Stimulated activated CD8-positive, alpha-beta memory T cell treated with anti-CD3 and anti-CD28 coated beads, Interleukin-12 subunit alpha, Interleukin-12 subunit beta, amount 100 ng/mL, for 1 hour (primary cell): Measurements from ENCODE around the gene NPTN.
"Not testable (repeated sequence)": the region's sequence is repeated elsewhere in the genome, so short reads cannot be mapped to it uniquely, and the experiment has no call there.

Experiments used
- DNase-seq: peaks from one replicate; pipeline ENCODE4 v3.0.0-alpha.2; 2020; ENCODE audit warnings: low read depth

Gene NPTN

GRCh38 chr15:73570355-73571032 lies 62.7 kb downstream of the NPTN start:
- no peak for DNase-seq

DNA sequence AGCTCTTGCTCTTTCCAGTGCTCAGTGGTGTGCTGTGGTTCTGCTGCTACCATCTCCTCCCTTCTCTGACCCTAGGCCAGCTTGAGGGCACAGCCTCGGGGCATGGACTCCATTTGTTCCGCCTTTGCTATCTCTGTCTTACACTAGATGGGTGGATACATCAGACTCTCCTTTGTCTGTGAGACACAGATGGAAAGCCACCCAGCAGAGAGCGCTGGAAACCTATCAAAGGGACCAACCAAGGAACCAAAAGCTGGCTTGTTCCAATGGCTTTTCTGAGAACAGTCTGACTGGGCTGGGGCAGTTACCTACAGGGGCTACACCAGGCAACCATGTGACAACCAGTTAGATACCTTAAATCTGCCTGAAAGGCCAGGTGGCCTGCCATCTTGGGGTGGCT lies 63.8 kb downstream of the NPTN start:
- no peak for DNase-seq

DNA sequence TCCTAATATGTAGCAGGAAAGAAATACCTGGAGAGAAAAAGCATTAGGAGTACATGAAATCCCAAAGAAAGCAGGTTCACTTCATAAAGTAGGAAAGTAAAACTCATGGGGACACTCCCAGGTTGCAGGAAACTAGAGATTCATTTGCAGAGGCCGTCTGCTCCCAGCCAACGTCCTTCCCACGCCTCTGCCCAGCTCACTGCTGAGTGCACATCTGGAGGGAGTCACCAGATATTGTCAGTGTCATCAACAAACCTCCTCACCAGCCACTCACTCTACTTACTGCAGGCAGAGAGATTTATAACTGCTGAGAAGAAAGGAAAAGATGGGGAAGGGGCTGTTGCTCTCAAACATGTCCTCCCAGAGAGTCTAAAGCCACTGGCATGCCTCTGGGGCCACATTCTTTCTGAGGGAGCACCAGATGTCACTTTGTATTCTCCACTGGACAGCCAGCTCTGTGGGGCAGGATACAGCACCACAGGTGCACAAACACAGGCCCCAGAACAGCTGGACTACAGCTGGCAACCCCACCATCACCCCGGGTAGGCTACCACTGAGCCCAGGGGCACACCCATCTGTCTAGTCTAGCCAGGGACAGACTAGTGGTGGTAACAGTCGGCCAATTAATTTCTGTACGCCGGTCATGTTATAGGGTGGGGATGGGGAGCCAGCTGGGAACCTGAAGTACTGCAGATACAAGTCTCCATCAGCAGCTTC lies 64.5 kb downstream of the NPTN start:
- no peak for DNase-seq

GRCh38 chr15:73567020-73567419 lies 66.2 kb downstream of the NPTN start:
- DNase-seq: no peak

GRCh38 chr15:73564255-73564654 lies 68.9 kb downstream of the NPTN start:
- DNase-seq: no peak

GRCh38 chr15:73560501-73561117 lies 72.6 kb downstream of the NPTN start:
- DNase-seq: no peak

- DNase-seq: no peak
These were observed 74.7 kb downstream of the NPTN start for GRCh38 chr15:73558529-73558928.

DNA sequence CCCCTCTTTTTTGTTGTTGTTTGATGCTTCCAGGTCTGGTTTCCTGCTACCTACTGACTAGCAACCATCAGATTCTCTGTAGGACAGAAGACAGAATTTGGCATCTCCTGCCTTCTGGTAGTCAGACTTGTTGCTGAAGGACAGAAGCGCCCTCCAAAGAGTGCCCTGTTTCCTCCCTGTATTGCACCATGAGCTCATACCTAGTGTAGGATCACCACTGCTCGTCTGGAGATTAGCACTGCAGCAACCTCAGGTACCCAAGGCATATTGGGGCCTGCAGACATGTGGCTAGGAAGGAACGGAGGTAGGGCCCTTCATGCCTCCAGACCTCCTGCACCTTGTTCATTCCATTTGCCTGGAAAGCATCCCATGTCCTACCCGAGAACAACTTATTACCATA lies 78.1 kb downstream of the NPTN start:
- DNase-seq: no peak

- no peak for DNase-seq
These were observed 83.0 kb downstream of the NPTN start for GRCh38 chr15:73550190-73550589.

- not testable (repeated sequence) for DNase-seq
These were observed 84.3 kb downstream of the NPTN start for GRCh38 chr15:73548925-73549324.

GRCh38 chr15:73541479-73541878 lies 91.7 kb downstream of the NPTN start:
- DNase-seq: no peak

- DNase-seq: no peak
These were observed 93.0 kb downstream of the NPTN start for GRCh38 chr15:73540161-73540560.

DNA sequence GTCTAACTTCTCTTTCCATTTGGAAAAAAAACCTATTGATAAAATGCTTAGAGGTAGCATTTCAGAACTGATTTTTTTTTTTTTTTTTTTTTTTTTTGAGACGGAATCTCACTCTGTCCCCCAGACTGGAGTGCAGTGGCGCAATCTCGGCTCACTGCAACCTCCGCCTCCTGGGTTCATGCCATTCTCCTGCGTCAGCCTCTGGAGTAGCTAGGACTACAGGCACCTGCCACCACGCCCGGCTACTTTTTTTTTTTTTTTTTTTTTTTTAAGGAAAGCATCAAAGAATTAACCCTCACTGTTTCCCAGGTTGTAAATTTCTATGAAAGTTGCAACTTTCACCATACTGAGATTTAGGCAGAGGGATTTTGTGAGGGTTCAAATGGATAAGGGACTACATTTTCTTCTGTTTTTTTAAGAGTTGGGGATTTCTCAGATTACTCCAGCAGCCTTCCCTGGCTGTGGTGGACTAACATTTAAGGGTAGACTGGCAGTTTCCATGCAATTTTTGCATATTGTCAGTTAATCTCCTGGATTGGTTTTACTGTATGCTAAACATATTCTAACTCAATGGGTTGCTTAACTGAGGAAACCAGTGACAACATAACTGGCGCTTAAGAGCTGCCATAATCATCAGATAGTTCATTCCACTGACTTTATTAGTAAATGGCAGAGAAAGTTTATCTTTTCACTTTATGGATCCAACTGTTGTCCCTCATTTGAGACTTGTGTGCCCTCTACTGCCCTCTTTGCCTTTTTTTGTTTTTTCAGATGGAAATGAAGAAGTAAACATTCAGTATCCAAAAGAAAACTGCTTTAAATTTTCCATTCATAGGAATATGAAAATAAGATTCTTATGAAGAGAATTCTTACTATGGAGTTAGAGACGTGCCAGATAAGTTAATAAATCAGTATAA lies 93.7 kb downstream of the NPTN start:
- DNase-seq: no peak

GRCh38 chr15:73538563-73539211 lies 94.5 kb downstream of the NPTN start:
- DNase-seq: no peak

DNA sequence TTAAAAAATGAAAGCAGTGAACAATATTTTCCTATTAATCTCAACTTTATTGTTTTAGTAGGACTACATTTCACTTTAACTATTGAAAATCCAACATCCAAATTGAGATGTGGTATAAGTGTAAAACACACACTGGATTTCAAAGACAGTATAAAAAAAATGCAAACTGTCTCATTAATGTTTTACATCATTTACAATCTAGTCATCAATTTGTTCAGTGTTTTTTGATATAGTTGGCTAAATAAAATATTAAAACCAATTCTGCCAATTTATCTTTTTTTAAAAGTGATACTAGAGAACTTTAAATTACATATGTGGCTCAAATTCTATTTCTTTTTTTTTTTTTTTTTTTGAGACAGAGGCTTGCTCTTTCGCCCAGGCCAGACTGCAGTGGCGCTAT lies 95.1 kb downstream of the NPTN start:
- no peak for DNase-seq

GRCh38 chr15:73530649-73531048 lies 102.5 kb downstream of the NPTN start:
- no peak for DNase-seq

DNA sequence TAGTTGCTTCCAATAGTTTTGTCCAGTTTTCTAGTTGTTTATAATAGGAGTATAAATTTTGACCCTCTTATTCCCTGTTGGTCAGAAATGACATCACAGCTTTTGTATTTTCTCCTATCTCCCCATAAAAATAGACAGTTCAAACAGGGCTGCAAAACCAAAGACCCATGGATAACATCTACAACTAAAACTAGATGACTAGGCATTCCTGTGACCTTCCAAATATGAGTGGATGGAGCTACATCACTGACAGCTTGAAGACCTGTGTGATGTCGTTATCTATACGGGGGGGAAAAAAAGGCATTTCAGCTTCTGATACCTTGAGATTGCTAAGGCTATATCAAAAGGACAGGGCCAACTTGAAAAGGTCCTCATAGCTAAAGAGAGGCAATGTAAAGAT lies 105.6 kb downstream of the NPTN start:
- DNase-seq: no peak

GRCh38 chr15:73524919-73525318 lies 108.3 kb downstream of the NPTN start:
- no peak for DNase-seq

- DNase-seq: no peak
These were observed 111.2 kb downstream of the NPTN start for GRCh38 chr15:73522011-73522410.

GRCh38 chr15:73518876-73519733 lies 114.1 kb downstream of the NPTN start:
- DNase-seq: no peak
